H9 (cell line): ENCODE data around the gene SELENBP1. TPM values are rescaled to one million over a fixed set of nuclear protein-coding genes. Genes with fewer than 3 reads are reported as not detected.

ENCODE experiments used
- DNase-seq: peaks from one replicate; pipeline ENCODE4 v3.0.0-alpha.2; 2017
- H2AFZ ChIP-seq: one replicate; pipeline ENCODE4 v1.6.1; 2013; ENCODE audit warnings: mild to moderate bottlenecking, low read length, control low read depth, moderate library complexity
- H2AK5ac ChIP-seq: 2 replicates; pipeline ENCODE4 v1.6.1; 2013; ENCODE audit warnings: low read length, control low read depth, mixed read lengths; ENCODE audit not compliant: insufficient read length
- H2BK120ac ChIP-seq: one replicate; pipeline ENCODE4 v1.6.1; 2013; ENCODE audit warnings: low read depth, mild to moderate bottlenecking, low read length, control low read depth, inconsistent platforms; ENCODE audit not compliant: poor library complexity, severe bottlenecking
- H2BK12ac ChIP-seq: 2 replicates; pipeline ENCODE4 v1.6.1; 2013; ENCODE audit warnings: low read length, control low read depth, mixed read lengths, low read depth; ENCODE audit not compliant: insufficient read length
- H2BK15ac ChIP-seq: 2 replicates; pipeline ENCODE4 v1.6.1; 2013; ENCODE audit warnings: low read depth, low read length, control low read depth
- H2BK20ac ChIP-seq: one replicate; pipeline ENCODE4 v1.6.1; 2013; ENCODE audit warnings: low read depth, mild to moderate bottlenecking, low read length, control low read depth, inconsistent platforms; ENCODE audit not compliant: poor library complexity, severe bottlenecking
- H2BK5ac ChIP-seq: 2 replicates; pipeline ENCODE4 v1.6.1; 2013; ENCODE audit warnings: low read length, control low read depth, mixed read lengths; ENCODE audit not compliant: insufficient read length
- H3K14ac ChIP-seq: 2 replicates; pipeline ENCODE4 v1.6.1; 2013; ENCODE audit warnings: low read length, control low read depth; ENCODE audit not compliant: insufficient read depth
- H3K18ac ChIP-seq: 2 replicates; pipeline ENCODE4 v1.6.1; 2013; ENCODE audit warnings: low read depth, mild to moderate bottlenecking, mixed read lengths, low read length, control low read depth; ENCODE audit not compliant: insufficient read length
- H3K23ac ChIP-seq: 2 replicates; pipeline ENCODE4 v1.6.1; 2013; ENCODE audit warnings: low read length, control low read depth, mixed read lengths, low read depth; ENCODE audit not compliant: insufficient read length
- H3K23me2 ChIP-seq: 2 replicates; pipeline ENCODE4 v1.6.1; 2013; ENCODE audit warnings: low read depth, mild to moderate bottlenecking, mixed read lengths, low read length, control low read depth; ENCODE audit not compliant: insufficient read length, poor library complexity, severe bottlenecking
- H3K27ac ChIP-seq: 2 replicates; pipeline ENCODE4 v1.5.1; 2013; ENCODE audit warnings: low read length, control low read depth, mixed read lengths, low read depth; ENCODE audit not compliant: insufficient read length
- H3K27me3 ChIP-seq: 2 replicates; pipeline ENCODE4 v1.6.1; 2013; ENCODE audit warnings: low read length, control low read depth, inconsistent platforms; ENCODE audit not compliant: insufficient read depth
- H3K4ac ChIP-seq: 2 replicates; pipeline ENCODE4 v1.6.1; 2013; ENCODE audit warnings: low read depth, mild to moderate bottlenecking, control low read depth, inconsistent platforms, low read length, moderate library complexity
- H3K4me1 ChIP-seq: 2 replicates; pipeline ENCODE4 v1.6.1; 2013; ENCODE audit warnings: low read length, control low read depth, inconsistent platforms; ENCODE audit not compliant: insufficient read depth
- H3K4me2 ChIP-seq: 2 replicates; pipeline ENCODE4 v1.6.1; 2013; ENCODE audit warnings: low read length, control low read depth, mixed read lengths; ENCODE audit not compliant: insufficient read length, insufficient read depth
- H3K56ac ChIP-seq: 2 replicates; pipeline ENCODE4 v1.6.1; 2013; ENCODE audit warnings: low read depth, mild to moderate bottlenecking, mixed read lengths, low read length, control low read depth; ENCODE audit not compliant: insufficient read length
- H3K79me1 ChIP-seq: 2 replicates; pipeline ENCODE4 v1.6.1; 2013; ENCODE audit warnings: low read depth, mild to moderate bottlenecking, moderate library complexity, low read length, control low read depth, inconsistent platforms; ENCODE audit not compliant: insufficient read depth, poor library complexity, severe bottlenecking
- H3K79me2 ChIP-seq: 2 replicates; pipeline ENCODE4 v1.6.1; 2013; ENCODE audit warnings: low read length, control low read depth, inconsistent platforms; ENCODE audit not compliant: insufficient read depth
- H3K9ac ChIP-seq: 2 replicates; pipeline ENCODE4 v1.6.1; 2013; ENCODE audit warnings: low read length, control low read depth, mixed read lengths; ENCODE audit not compliant: insufficient read length; ENCODE audit errors: extremely low read depth
- H3K9me3 ChIP-seq: one replicate; pipeline ENCODE4 v1.6.1; 2013; ENCODE audit warnings: low read depth, low read length, inconsistent platforms; ENCODE audit not compliant: control insufficient read depth
- H3T11ph ChIP-seq: one replicate; pipeline ENCODE4 v1.6.1; 2013; ENCODE audit warnings: mild to moderate bottlenecking, low read length, control low read depth, inconsistent platforms
- H4K20me1 ChIP-seq: one replicate; pipeline ENCODE4 v1.6.1; 2013; ENCODE audit not compliant: control insufficient read depth, insufficient read length, insufficient read depth
- H4K5ac ChIP-seq: 2 replicates; pipeline ENCODE4 v1.6.1; 2013; ENCODE audit warnings: low read depth, mild to moderate bottlenecking, mixed read lengths, low read length, control low read depth; ENCODE audit not compliant: insufficient read length
- H4K8ac ChIP-seq: replicated peaks from 2 replicates; pipeline ENCODE4 v1.6.1; 2013; ENCODE audit warnings: low read length, control low read depth, mixed read lengths, low read depth; ENCODE audit not compliant: insufficient read length
- H4K91ac ChIP-seq: 2 replicates; pipeline ENCODE4 v1.6.1; 2013; ENCODE audit warnings: low read depth, mild to moderate bottlenecking, moderate library complexity, mixed read lengths, low read length, control low read depth; ENCODE audit not compliant: insufficient read length
- H3K27ac Mint-ChIP-seq, 3 experiments: 2 replicates in 2 of 3; 3 replicates in 1 of 3; pipeline ENCODE4 v1.8.0; 2020 to 2021; ENCODE audit warnings: mixed read lengths in 3 of 3, mild to moderate bottlenecking in 1 of 3, moderate library complexity in 1 of 3
- H3K27me3 Mint-ChIP-seq: 2 replicates; pipeline ENCODE4 v1.8.0; 2021; ENCODE audit warnings: low read depth, mild to moderate bottlenecking, moderate library complexity, mixed read lengths
- H3K36me3 Mint-ChIP-seq, 3 experiments: 2 replicates in 2 of 3; 3 replicates in 1 of 3; pipeline ENCODE4 v1.8.0; 2020 to 2021; ENCODE audit warnings: low read depth in 3 of 3, mixed read lengths in 3 of 3; ENCODE audit not compliant: insufficient read depth in 1 of 3
- H3K4me1 Mint-ChIP-seq, 2 experiments: 2 replicates each; pipeline ENCODE4 v1.8.0; 2020; ENCODE audit warnings: mixed read lengths in 2 of 2
- H3K4me3 Mint-ChIP-seq, 2 experiments: 2 replicates in 1 of 2; 3 replicates in 1 of 2; pipeline ENCODE4 v1.8.0; 2020 to 2021; ENCODE audit warnings: mild to moderate bottlenecking in 2 of 2, mixed read lengths in 2 of 2, moderate library complexity in 1 of 2
- H3K9me3 Mint-ChIP-seq, 2 experiments: 2 replicates in 1 of 2; 3 replicates in 1 of 2; pipeline ENCODE4 v1.8.0; 2020; ENCODE audit warnings: mild to moderate bottlenecking in 2 of 2, mixed read lengths in 2 of 2, moderate library complexity in 1 of 2
- CTCF ChIP-seq: fragments of 200-600 bp; sonication (generic); conservative IDR thresholded peaks from 3 replicates; pipeline ENCODE4 v1.8.0; 2021; ENCODE audit warnings: antibody characterized with exemption, mild to moderate bottlenecking
- WGBS: extraction: QIAGEN DNeasy Blood & Tissue Kit; methylation state at CpG from one replicate; pipeline ENCODE4 v1.1.7; 2013; ENCODE audit warnings: missing lambda C conversion rate, low lambda C conversion rate, mixed read lengths; ENCODE audit not compliant: insufficient read length; ENCODE audit errors: extremely low coverage; 5-methylcytosine and 5-hydroxymethylcytosine counted together
- total RNA-seq: library from RNA; stranded (reverse); gene quantifications from 2 replicates; pipeline ENCODE4 v1.2.1, GENCODE V29; 2021

The SELENBP1 gene
- total RNA-seq, 1 experiment from 2014 or later: 14.2 TPM

DNA sequence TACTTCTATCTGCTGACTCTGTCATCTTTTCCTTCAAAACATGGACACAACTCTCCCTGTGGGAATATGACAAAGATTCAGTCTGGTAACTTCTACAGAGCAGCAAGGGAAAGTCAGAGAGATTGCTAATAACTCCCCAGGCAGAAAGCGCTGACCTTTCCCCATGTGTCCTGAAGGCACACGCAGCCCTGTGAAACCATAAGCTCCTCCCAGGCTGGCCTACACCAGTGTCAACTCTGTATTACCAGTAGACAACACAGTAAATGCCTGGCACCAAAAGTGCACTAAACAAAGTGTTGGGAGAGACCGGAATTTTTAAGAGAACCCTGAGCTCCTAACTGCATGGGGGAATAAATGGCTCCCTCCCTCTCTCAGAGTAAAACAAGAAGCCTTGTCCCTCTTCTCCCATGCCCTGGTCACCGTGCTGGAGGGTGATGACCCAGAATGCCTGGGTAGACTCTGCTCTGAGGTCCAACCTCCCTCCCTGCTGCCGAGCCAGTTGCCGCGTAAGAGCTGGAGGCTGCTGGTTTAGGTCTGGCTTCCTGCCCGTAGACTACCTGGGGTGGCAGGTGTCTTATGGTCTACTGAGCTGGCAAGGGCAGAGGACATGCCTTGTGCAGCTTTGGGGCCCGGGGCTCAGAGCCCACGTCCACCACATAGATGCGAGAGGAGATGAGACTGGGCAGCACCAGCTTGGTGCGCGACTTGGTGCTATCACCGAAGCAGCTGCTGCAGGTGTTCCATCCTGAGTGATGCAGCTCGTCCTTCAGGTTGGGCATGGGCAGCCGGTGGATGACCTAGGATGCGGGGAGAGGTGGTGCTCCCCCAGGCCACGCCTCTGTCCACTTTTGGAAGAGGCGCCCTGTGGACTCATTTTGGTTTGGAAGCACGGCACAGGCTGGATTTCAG, 3.9 kb downstream of the SELENBP1 start:
- H4K5ac ChIP-seq: no peak overlapping the region
- H2AK5ac ChIP-seq: no peak overlapping the region

More for the DNA sequence above, 3.9 kb downstream of the SELENBP1 start:
- H2BK5ac ChIP-seq: no peak overlapping the region
- H3T11ph ChIP-seq: no peak overlapping the region
- H3K27me3 Mint-ChIP-seq: no peaks in the 10 kb centered on the region
- H3K9me3 Mint-ChIP-seq: peaks cover 2 to 4% of the 10 kb centered on the region in 2 experiments; a peak in 4 of 5 replicates
- no CpG with 5 or more reads among the region's 20 CpGs for WGBS
- H3K4ac ChIP-seq: no peak overlapping the region
- no peak overlapping the region for H2BK15ac ChIP-seq
- H4K8ac ChIP-seq: no peak overlapping the region
- H3K18ac ChIP-seq: no peak overlapping the region
- H3K9ac ChIP-seq: no peak overlapping the region
- no peaks in the 10 kb centered on the region for H3K4me1 ChIP-seq
- no peak overlapping the region for H3K56ac ChIP-seq
- no peaks in the 10 kb centered on the region for H3K27me3 ChIP-seq
- H3K23me2 ChIP-seq: no peaks in the 10 kb centered on the region
- no peak overlapping the region for H3K4me3 Mint-ChIP-seq
- H3K9me3 ChIP-seq: no peaks in the 10 kb centered on the region
- no peak for DNase-seq
- H3K4me2 ChIP-seq: no peak overlapping the region
- H2BK120ac ChIP-seq: no peak overlapping the region
- no peak overlapping the region for H4K91ac ChIP-seq
- H2BK12ac ChIP-seq: no peak overlapping the region
- no peak overlapping the region for H3K27ac ChIP-seq
- no peaks in the 10 kb centered on the region for H4K20me1 ChIP-seq
- no peak overlapping the region for H2AFZ ChIP-seq
- no peak overlapping the region for H2BK20ac ChIP-seq
- no peak overlapping the region; the same call in 1 of the 2 replicates for H3K14ac ChIP-seq
- no peak overlapping the region for H3K27ac Mint-ChIP-seq
- H3K36me3 Mint-ChIP-seq: peaks cover 8 to 24% (median 20%) of the 10 kb centered on the region in 3 experiments
- no peaks in the 10 kb centered on the region for H3K79me2 ChIP-seq
- no peaks in the 10 kb centered on the region for H3K79me1 ChIP-seq
- peaks cover 15 to 27% of the 10 kb centered on the region in 2 experiments for H3K4me1 Mint-ChIP-seq
- H3K23ac ChIP-seq: no peak overlapping the region
- TF ChIP-seq CTCF: no peak
